Measurements from ENCODE around the gene SCYGR3.

SCYGR3 gene

DNA sequence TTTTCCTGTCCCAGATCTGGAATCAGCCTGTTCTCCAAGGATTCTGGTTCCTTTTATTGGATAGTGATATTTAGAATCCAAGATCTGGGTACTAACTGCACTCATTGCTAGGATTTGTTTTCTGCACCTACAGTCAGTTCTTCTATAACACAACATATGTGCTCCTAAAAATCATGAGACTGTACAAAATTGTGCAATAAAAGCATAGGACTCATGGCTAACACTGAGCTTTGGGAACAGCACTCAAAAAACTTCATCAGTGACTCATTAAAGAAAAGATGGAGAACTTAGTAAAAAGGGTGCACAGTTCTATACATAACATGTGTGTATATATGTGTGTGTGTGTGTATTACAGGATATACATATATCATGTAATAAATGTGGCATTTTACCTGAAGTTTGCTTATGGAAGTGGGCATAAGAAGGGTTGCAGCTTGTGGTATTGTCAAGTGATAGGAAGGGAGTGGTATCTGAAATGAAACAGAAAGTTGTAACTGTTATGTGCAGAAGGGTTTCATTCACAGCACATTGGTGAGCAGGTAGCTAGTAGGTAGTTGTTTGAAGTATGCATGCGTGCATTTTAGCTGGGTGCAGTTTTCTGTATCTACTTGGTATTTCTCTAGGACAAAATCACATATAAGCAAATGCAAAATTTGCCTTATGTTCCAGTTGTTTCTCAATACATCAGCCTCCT is 21.8 kb downstream of the SCYGR3 start:
- no peak overlapping the region for H3K4me3 ChIP-seq (ENCODE audit: low read depth, low read length)
- DNase-seq (ENCODE audit: low read depth), result peak; percentile 34
- TF ChIP-seq, protein P1, sequence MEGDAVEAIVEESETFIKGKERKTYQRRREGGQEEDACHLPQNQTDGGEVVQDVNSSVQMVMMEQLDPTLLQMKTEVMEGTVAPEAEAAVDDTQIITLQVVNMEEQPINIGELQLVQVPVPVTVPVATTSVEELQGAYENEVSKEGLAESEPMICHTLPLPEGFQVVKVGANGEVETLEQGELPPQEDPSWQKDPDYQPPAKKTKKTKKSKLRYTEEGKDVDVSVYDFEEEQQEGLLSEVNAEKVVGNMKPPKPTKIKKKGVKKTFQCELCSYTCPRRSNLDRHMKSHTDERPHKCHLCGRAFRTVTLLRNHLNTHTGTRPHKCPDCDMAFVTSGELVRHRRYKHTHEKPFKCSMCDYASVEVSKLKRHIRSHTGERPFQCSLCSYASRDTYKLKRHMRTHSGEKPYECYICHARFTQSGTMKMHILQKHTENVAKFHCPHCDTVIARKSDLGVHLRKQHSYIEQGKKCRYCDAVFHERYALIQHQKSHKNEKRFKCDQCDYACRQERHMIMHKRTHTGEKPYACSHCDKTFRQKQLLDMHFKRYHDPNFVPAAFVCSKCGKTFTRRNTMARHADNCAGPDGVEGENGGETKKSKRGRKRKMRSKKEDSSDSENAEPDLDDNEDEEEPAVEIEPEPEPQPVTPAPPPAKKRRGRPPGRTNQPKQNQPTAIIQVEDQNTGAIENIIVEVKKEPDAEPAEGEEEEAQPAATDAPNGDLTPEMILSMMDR (conservative IDR thresholded peaks at IDR 0.05; ENCODE audit: low read depth, low read length), result no peak

DNA sequence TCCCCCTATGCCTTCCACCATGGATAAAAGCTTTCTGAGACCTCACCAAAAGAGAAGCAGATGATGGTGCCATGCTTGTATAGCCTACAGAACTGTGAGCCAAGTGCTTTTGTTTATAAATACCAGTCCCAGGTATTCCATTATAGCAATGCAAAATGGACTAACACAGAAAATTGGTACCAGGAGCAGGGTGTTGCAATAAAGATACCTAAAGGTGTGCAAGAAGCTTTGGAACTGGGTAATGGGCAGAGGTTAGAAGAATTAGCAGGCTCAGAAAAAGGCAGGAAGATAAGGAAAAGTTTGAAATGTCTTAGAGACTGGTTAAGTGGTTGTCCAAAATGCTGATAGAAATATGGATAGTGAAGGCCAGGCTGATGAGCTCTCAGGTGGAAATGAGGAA is 32.3 kb downstream of the SCYGR3 start:
- TF ChIP-seq, protein P1 (conservative IDR thresholded peaks at IDR 0.05; ENCODE audit: low read depth, low read length), result no peak
- no peak for DNase-seq (ENCODE audit: low read depth)
- no peak overlapping the region for H3K4me3 ChIP-seq (ENCODE audit: low read depth, low read length)

DNA sequence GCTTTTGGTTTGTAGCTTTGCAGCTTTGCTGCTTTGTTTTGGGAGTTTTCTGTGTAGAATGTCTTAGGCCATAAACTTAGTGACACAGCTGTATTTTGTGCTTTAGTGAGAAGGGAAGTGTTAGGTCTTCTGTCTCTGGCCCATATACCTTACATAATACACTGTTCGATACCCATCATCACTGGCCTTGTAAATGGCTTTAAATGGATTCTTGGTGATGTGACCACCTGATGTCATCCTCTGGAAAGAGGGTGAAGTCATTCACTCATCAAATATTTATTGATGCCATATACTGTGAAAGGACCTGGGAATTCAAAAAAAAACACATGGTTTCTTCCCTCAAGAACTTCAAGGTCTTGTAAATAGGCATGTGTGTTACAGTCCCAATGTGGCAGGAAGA is 34.8 kb downstream of the SCYGR3 start:
- H3K4me3 ChIP-seq (ENCODE audit: low read depth, low read length), result no peak overlapping the region
- TF ChIP-seq, protein P1 (conservative IDR thresholded peaks at IDR 0.05; ENCODE audit: low read depth, low read length), result no peak
- no peak for DNase-seq (ENCODE audit: low read depth)

DNA sequence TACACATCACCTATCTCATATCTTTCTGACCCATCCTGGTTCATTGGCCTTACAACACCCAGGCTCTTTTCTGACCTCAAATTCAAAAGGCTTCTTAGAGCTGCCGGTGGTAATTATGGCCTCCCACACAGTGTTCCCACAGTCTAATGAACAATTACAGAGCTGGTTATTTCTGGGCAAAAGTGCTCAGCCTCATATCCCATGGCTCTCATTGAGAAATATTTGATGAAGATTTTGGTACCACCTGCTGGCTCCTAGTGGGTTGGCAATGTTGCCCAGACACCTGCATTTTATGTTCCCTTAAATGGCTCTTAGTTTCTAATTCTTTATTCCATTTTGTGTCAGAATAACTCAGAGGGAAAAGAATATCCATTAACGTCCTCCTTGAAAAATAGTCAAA is 36.0 kb downstream of the SCYGR3 start:
- H3K4me3 ChIP-seq (ENCODE audit: low read depth, low read length), result no peak overlapping the region
- TF ChIP-seq, protein P1 (conservative IDR thresholded peaks at IDR 0.05; ENCODE audit: low read depth, low read length), result no peak
- DNase-seq (ENCODE audit: low read depth), result no peak

DNA sequence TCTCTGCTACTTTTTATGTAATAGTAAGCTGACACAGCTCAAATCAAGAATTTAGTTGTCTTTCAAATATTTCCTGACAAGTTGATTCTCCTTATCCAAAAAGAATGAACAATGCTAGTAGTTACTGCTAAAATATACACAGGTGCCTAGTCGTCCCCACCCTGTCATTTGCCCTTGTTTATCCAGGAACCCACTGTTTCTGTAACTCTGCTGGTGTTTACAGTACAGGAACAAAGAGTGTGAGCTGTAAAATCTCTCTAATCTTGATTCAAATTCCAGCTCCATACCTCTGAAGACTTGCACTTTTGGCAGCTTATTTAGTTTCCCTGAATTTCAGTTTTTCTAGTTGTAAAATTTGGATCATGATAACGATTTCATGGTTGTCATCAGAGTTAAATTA is 37.1 kb downstream of the SCYGR3 start:
- no peak for DNase-seq (ENCODE audit: low read depth)
- TF ChIP-seq, protein P1 (conservative IDR thresholded peaks at IDR 0.05; ENCODE audit: low read depth, low read length), result no peak
- no peak overlapping the region for H3K4me3 ChIP-seq (ENCODE audit: low read depth, low read length)

DNA sequence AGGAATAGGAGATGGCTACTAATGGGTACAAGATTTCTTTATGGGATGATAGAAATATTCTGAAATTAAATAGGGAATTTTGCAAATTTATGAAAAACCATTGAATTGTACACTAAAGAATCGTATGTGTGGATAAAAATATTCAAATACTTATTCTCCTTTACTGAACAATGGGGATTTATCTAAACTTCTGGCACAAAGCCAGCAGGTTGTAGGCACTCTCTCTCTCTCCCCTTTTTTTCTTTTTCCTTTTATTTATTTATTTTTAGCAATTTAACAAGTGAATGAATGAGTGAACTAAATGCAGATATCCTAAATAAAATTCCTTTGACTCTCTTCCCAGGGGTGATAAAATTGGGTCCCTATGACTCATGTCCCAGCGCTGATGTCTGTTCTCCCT is 37.8 kb downstream of the SCYGR3 start:
- TF ChIP-seq, protein P1 (conservative IDR thresholded peaks at IDR 0.05; ENCODE audit: low read depth, low read length), result no peak
- H3K4me3 ChIP-seq (ENCODE audit: low read depth, low read length), result no peak overlapping the region
- no peak for DNase-seq (ENCODE audit: low read depth)

DNA sequence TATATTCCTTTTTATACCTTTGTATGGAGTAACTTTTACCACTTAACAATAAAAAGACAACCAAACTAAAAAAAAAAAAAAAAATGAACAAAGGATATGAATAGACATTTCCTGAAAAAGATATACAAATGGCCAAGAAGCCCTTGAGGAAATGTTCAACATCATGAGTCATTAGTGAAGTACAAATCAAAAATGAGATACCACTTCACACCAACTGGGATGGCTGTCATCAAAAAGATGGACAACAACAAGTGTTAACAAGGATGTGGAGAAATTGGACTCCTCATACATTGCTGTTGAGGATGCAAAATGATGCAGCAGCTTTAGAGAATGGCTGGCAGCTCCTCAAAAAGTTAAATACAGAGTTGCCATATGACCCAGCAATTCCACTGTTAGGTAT is 38.5 kb downstream of the SCYGR3 start:
- DNase-seq (ENCODE audit: low read depth), result no peak
- TF ChIP-seq, protein P1 (conservative IDR thresholded peaks at IDR 0.05; ENCODE audit: low read depth, low read length), result no peak
- no peak overlapping the region for H3K4me3 ChIP-seq (ENCODE audit: low read depth, low read length)

Data from choroid plexus epithelial cell (primary cell).